ENCODE measurements around the gene ITGA3. TPM values are rescaled to one million over a fixed set of nuclear protein-coding genes. Genes with fewer than 3 reads are reported as not detected.

Gene ITGA3
- total and polyA plus RNA-seq, 10 donors = 5.5 to 52.3 (median 32.8) TPM

GRCh38 chr17:50052822-50053653, 2.9 kb upstream of the ITGA3 start:
- Histone ChIP-seq H3K4me3 (no peak overlapping the region), H3K36me3 (no peaks in the 10 kb centered on the region), H3K4me1 (peaks cover 9 to 81% (median 44%) of the 10 kb centered on the region in 6 donors), H3K9me3 (no peaks in the 10 kb centered on the region), H3K27me3 (replicated peaks in 1 of 7) (peaks cover 0 to 43% (median 0%) of the 10 kb centered on the region in 7 donors), H3K27ac (peak overlapping the region; percentile 1 to 88 (median 66))
- peak; percentile 72 for DNase-seq
- TF ChIP-seq POLR2A (IDR thresholded peaks at IDR 0.05) (no peak), POLR2AphosphoS5 (IDR thresholded peaks at IDR 0.05) (peak in 2 of 3 donors; percentile 71 to 76)
- WGBS, 5 donors = 60 to 68% (median 62%) methylated on average over 7 of the region's 7 CpGs
- intact Hi-C loops (cut with DNase I; ENCODE audit: low total_unique reads) = no loop called here

- H3K4me1 ChIP-seq = peaks cover 9 to 84% (median 45%) of the 10 kb centered on the region in 6 donors
- H3K27me3 ChIP-seq (replicated peaks in 1 of 7) = peaks cover 0 to 44% (median 0%) of the 10 kb centered on the region in 7 donors
- no peaks in the 10 kb centered on the region for H3K9me3 ChIP-seq
- H3K27ac ChIP-seq = peak overlapping the region in 7 of 8 donors; percentile 1 to 88 (median 70)
- 51 to 79% (median 69%) methylated on average over 3 of the region's 3 CpGs for WGBS, 5 donors
- no peaks in the 10 kb centered on the region for H3K36me3 ChIP-seq
- H3K4me3 ChIP-seq = no peak overlapping the region
- TF ChIP-seq POLR2AphosphoS5 (IDR thresholded peaks at IDR 0.05) (no peak), POLR2A (IDR thresholded peaks at IDR 0.05) (no peak)
- TF ChIP-seq, protein P1, sequence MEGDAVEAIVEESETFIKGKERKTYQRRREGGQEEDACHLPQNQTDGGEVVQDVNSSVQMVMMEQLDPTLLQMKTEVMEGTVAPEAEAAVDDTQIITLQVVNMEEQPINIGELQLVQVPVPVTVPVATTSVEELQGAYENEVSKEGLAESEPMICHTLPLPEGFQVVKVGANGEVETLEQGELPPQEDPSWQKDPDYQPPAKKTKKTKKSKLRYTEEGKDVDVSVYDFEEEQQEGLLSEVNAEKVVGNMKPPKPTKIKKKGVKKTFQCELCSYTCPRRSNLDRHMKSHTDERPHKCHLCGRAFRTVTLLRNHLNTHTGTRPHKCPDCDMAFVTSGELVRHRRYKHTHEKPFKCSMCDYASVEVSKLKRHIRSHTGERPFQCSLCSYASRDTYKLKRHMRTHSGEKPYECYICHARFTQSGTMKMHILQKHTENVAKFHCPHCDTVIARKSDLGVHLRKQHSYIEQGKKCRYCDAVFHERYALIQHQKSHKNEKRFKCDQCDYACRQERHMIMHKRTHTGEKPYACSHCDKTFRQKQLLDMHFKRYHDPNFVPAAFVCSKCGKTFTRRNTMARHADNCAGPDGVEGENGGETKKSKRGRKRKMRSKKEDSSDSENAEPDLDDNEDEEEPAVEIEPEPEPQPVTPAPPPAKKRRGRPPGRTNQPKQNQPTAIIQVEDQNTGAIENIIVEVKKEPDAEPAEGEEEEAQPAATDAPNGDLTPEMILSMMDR (IDR thresholded peaks at IDR 0.05 in 8 of 11, conservative IDR thresholded peaks at IDR 0.05 in 3 of 11) = no peak
- DNase-seq = no peak
- intact Hi-C loops (cut with DNase I; ENCODE audit: low total_unique reads) = no loop called here
Observed at GRCh38 chr17:50053654-50053960, 2.3 kb upstream of the ITGA3 start.

GRCh38 chr17:50055055-50055425, 870 bp upstream of the ITGA3 start:
- no peak for TF ChIP-seq POLR2A (IDR thresholded peaks at IDR 0.05)
- TF ChIP-seq, protein P1 (IDR thresholded peaks at IDR 0.05 in 8 of 11, conservative IDR thresholded peaks at IDR 0.05 in 3 of 11) = no peak
- no peak for TF ChIP-seq POLR2AphosphoS5 (IDR thresholded peaks at IDR 0.05)
- no peak for DNase-seq
- intact Hi-C loops (cut with DNase I; ENCODE audit: low total_unique reads) = no loop called here
- Histone ChIP-seq H3K36me3 (no peaks in the 10 kb centered on the region), H3K27me3 (replicated peaks in 1 of 7) (peaks cover 0 to 45% (median 0%) of the 10 kb centered on the region in 7 donors), H3K4me1 (peaks cover 13 to 95% (median 55%) of the 10 kb centered on the region in 6 donors), H3K4me3 (peak overlapping the region; percentile 82 to 95 (median 86)), H3K27ac (peak overlapping the region; percentile 63 to 88 (median 82)), H3K9me3 (no peaks in the 10 kb centered on the region)
- WGBS, 5 donors = 9 to 20% (median 11%) methylated on average over 14 of the region's 14 CpGs

DNA sequence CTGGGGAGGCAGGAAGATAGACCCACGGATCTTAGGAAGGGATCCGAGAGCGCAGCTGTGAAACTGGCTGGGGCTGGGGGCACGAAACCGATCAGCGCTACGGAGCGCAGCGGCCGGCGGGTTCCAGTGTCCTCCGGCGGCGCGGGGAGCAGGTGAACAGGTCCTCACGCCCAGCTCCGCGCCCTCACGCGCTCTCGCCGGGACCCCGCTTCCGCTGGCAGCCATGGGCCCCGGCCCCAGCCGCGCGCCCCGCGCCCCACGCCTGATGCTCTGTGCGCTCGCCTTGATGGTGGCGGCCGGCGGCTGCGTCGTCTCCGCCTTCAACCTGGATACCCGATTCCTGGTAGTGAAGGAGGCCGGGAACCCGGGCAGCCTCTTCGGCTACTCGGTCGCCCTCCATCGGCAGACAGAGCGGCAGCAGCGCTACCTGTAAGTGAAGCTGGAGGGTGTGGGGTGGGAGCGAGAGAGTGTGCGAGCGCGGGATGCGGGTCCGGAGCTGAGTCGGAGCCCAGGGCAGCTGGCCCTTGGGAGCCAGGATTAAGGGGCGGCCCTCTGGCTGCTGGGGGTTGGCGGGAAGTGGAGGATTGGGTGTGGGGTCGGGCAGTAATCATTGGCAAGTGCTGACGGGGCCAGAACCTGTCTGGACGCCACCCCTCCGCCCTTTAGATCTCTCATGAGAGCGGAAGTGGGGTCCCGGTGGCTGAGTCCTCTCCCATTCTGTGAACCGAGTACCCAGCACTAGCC, 479 bp downstream of the ITGA3 start:
- Histone ChIP-seq H3K27me3 (replicated peaks in 1 of 7) (peaks cover 0 to 45% (median 0%) of the 10 kb centered on the region in 7 donors), H3K4me3 (peak overlapping the region; percentile 82 to 95 (median 86)), H3K4me1 (peaks cover 15 to 97% (median 62%) of the 10 kb centered on the region in 6 donors), H3K27ac (peak overlapping the region; percentile 63 to 88 (median 82)), H3K36me3 (no peaks in the 10 kb centered on the region), H3K9me3 (no peaks in the 10 kb centered on the region)
- TF ChIP-seq, protein P1 (IDR thresholded peaks at IDR 0.05 in 8 of 11, conservative IDR thresholded peaks at IDR 0.05 in 3 of 11) = peak in 4 of 11 experiments; percentile 16 to 46 (median 25)
- TF ChIP-seq POLR2A (IDR thresholded peaks at IDR 0.05) (no peak), POLR2AphosphoS5 (IDR thresholded peaks at IDR 0.05) (peak in 1 of 3 donors; percentile 15)
- peak; percentile 87 for DNase-seq
- WGBS, 5 donors = 0 to 1% (median 1%) methylated on average over 39 to 64 of the region's 64 CpGs
- intact Hi-C loops (cut with DNase I; ENCODE audit: low total_unique reads) = no loop called here

Data from spleen (tissue), 11 donors.